Neural cell (in vitro differentiated cells): Measurements from ENCODE around the gene MARK3. TPM values are rescaled to one million over a fixed set of nuclear protein-coding genes. Genes with fewer than 3 reads are reported as not detected.

Experiments
- polyA plus RNA-seq: library from polyadenylated mRNA; depleted of rRNA; stranded (reverse); fragments of >200 nt; gene quantifications from 2 replicates; pipeline ENCODE4 v1.2.3, GENCODE V29; 2014
- small RNA-seq, 3 experiments: library from RNA; depleted of rRNA; stranded (forward); fragments of <200 nt; gene quantifications; one replicate each; pipeline ENCODE3, GENCODE V24; 2012

Gene MARK3
- polyA plus RNA-seq, 1 donor from 2014 or later = 158 TPM

Small RNA genes lying within 50 kb of the gene (small RNA-seq; reads per million reads assigned to genes)
- gene RNU7-160P (0 reads per million in 3 experiments), gene SNORA28 (292 to 465 (median 303) reads per million in 3 experiments)

Other genes with a start within 250 kb of the MARK3 start
- gene EIF5, start 51.2 kb upstream of the MARK3 start, polyA plus RNA-seq = 165 and 188 TPM in 2 replicates
- gene CKB, start 137.4 kb downstream of the MARK3 start, polyA plus RNA-seq = 918 and 1,148 TPM in 2 replicates
- 8.2 and 10.2 TPM in 2 replicates for gene TRMT61A, start 143.8 kb downstream of the MARK3 start, polyA plus RNA-seq
- gene BAG5, start 177.2 kb downstream of the MARK3 start, polyA plus RNA-seq = 25.5 and 27.2 TPM in 2 replicates
- 86.5 and 169 TPM in 2 replicates for gene COA8, start 177.5 kb downstream of the MARK3 start, polyA plus RNA-seq
- 1,243 and 1,272 TPM in 2 replicates for gene KLC1, start 243.8 kb downstream of the MARK3 start, polyA plus RNA-seq